Germinal center (tissue), 1 donor: ENCODE data around the gene NRSN1.

ENCODE experiments used
- DNase-seq: peaks from one replicate; pipeline ENCODE4 v3.0.0; 2012; ENCODE audit warnings: mixed read lengths, low spot score

Gene NRSN1

GRCh38 chr6:24125980-24126379 is at the start of gene NRSN1:
Gene NRSN1 (plus strand): TSS chr6:24126215. CDS start chr6:24134328, 8,113 bp downstream.
- DNase-seq, result peak; percentile 1

DNA sequence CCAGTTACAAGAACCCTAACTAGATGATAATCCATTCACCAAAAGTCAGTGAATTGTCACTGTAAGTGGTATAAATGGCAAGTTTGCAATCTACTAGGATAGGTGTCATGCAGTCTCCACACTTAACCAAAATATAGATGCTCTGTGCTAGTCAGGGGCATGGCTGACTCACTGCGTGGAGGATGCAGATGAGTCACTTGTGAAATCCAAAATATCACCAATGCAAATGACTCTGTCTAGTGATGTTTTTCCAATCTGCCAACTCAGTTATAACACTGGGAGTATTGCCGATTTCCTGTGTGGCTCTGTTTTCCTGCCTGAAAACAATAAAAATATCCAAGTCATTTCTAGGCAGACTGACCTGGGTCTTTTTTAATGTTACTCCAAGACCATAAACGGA is 47.8 kb upstream of the NRSN1 start:
- DNase-seq, result no peak

DNA sequence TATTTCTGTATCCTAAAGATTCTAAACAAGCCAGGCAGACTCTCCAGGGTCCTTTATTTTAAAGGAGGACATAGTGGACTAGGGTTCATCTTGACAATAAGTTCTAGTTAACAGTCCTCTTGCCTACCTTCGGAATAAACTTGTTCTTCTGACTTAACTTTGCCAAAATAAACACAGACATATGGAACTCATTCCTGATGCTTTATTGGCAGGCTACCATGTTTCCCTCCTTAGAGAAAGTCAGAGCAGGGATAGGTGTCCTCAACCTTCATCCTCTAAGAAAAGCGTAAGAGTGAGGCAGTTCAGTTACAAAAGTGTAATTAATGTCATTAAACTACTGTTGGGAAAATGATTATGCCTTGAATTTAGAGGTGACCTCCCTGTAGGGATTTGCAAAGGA is 46.9 kb upstream of the NRSN1 start:
- DNase-seq, result no peak

DNA sequence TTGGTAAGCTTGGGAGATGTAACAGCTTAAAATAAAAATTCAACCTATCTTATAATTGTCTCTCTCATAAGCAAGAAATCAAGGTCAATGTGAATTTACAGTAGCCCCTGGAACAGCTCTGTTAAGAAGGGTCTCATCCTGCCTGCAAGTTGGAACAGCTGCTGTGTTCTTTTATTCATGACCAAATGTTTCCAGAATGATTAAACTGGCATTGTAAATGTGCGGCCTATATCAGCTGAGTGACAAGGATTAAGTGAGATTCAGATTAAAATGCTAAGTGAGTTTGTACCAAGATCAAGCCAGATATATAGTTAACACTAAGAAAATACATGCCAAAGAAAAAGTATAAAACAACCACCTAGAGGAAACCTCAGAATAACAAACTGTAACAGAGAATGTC is 45.3 kb upstream of the NRSN1 start:
- DNase-seq, result no peak

DNA sequence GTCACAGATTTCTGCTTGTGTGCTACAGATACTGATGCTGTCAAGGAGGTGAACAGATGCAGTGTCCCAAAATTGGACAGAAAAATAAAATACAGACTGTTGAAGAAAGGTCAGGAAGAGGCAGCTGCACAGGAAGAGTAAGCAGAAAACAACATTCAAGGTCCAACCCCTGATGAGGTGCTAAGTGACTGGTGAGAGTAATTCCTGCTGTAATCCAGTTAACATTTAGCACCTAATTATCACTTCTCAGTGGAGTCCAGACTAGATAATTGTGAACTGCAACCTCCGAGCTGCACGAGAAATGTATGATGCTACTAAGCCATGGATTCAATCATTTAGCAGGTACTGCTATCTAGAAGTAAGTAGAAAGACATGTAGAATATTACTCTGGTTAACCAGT is 36.3 kb upstream of the NRSN1 start:
- DNase-seq, result no peak

- DNase-seq, result no peak
These were observed 33.6 kb upstream of the NRSN1 start for GRCh38 chr6:24092407-24092806.

GRCh38 chr6:24093381-24093780 is 32.6 kb upstream of the NRSN1 start:
- no peak for DNase-seq

- DNase-seq, result no peak
These were observed 26.8 kb upstream of the NRSN1 start for GRCh38 chr6:24099181-24099580.

DNA sequence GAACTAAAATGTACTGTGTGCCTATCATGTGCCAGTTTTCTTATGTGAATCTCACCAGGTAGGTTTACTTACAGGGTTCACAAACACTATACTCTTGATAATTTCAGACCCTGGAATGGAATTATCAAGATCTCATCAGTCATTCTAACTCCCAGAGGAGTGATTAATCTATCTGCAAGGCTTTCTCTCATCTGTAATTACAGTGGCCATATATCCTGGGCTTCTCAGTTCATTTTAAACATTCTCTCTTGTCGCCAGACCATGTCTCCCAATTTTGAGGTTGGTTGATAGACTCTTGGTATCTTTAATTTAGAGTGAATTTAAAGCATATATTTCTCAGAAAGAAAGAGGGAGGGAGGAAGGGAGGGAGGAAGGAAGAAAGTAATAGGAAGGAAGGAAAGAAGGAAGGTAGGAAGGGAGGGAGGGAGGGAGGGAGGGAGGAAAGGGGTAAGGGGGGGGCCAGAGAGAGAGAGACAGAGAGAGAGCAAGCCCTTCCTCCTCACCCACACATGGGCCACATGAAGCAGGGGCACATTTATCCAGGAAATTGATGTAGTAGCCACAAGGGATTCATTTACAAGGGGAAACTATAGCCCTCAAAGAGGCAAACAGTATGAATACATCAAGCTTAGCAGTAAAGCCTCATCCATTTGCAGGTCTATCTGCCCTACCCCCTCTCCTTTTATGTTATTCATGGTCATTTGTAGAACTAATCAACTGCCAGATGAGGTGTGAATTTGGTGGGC is 25.8 kb upstream of the NRSN1 start:
- DNase-seq, result no peak

DNA sequence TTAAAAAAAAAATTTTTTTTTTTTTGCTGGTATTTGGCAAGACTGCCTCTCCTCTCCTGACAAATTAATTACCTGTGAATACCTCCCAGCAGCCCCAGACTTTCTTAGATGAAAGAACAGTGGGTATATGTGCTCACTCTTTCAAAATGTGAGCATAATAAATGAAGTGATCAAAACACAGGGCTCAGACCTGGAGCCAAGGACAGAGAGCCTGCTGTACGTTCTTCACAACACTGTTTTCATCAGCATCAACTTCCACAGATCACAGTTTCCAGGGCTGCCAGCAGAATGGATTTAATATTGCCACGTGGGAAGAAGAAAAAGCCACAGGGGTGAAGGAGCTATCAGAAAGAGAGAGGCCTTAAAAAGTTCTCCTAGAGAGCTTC is 25.3 kb upstream of the NRSN1 start:
- no peak for DNase-seq

- DNase-seq, result no peak
These were observed 20.8 kb upstream of the NRSN1 start for GRCh38 chr6:24105191-24105590.

DNA sequence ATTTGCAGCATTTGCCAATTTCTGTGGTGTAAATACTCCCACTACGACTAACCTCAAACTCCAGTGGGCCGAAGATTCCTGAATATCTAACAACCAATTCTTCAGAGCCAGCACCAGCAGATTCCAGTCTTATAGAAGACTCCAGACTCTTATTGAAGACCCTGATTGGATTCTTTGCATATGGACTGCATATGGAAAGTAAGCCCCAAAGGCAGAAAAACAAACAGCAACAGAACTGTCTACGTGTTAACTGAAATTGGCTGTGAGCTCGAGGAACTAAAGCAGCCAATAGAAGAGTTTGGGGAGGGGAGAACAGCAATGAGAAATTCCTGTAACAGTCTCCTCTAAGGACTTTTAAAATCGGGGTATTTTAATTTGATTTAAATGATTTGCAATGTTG is 19.7 kb upstream of the NRSN1 start:
- no peak for DNase-seq

DNA sequence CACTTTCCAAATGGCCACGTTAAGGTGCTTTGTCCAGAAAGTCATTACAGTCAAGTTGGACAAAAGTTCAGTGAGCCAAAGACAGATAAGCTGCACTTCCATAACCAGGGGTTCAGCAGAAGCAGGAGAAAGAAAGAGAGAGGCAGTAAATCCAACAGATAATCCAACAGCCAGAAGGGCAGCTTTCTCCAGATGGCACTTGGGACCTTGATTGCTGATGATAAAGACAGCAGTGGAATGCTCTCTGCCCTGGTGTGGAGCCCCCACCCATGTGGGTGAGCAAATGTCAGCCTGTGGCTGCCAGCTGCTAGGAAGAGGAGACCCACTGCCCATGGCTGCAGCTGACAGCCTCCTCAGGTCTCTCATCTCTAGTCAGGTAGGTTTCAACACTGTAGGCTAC is 18.7 kb upstream of the NRSN1 start:
- no peak for DNase-seq

DNA sequence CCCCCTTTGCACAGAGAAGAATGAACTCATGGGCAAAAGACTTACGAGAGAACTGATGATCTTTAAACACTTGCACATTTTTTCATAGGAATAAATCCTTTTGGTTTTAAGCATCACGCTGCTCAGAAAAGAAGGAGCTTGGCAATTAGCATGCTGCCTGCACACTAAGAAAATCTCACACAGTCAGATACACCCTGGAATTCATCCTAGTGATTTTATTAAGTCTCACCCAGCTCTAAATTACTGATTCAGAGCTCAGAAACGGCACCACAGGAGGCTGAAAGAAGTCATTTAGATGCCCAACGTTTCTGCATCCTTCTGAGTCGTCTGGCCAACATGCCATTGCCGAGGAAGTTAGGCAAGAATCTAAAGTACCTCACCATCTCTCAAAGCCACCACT is 18.0 kb upstream of the NRSN1 start:
- no peak for DNase-seq

DNA sequence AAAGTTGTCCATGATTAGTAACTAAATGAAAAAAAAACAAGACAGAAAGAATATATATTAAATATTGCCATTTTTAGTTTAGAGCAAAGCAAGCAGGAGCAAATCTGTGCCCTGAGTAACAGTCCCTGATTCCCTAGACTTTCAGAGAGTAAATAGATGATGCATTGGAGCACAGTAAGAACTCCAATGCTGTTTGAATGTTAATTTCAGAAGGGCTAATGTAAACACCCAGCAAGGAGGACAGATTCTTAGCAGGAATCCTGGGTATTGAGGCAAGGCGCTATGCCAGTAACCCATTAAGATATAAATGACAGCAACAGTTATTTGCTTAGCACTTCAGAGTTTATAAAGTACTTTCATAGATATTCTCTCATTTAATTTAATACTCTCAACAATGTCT is 15.6 kb upstream of the NRSN1 start:
- no peak for DNase-seq

DNA sequence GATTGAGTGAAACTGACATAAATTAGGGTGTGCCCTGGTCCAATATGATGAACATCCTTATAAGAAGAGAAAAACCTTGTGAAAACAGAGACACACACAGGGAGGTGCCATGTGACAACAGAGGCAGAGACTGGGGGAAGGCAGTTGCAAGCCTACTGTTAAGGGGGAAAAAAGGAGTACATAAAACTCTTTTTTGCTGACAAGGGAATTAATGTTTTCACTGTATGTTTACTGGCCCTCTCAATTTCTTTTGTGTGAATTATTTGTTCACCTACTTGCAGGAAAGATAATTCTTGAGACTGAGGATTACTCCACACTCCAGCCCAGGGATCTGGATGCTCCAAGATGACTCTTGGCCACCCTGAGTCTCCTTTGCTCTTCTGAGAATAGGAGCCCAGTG is 12.1 kb upstream of the NRSN1 start:
- no peak for DNase-seq

DNA sequence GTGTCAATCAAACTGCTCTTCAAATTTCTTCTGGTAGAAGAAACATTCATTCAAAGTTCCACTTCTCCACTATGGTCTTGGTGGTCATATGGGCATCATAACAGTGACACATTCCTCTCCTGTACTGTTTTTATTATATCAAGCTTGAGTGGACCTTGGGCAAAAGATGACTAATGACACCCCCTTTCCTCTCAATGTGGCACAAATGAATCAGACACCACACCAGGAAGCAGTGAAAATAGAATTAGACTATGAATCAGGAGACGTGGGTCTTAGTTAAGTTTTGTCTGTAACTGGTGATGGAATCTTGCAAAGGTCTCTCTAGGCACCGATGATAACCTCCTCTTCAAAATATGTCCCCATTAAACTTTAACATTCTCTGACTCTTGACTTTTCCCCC is 9.0 kb upstream of the NRSN1 start:
- no peak for DNase-seq

DNA sequence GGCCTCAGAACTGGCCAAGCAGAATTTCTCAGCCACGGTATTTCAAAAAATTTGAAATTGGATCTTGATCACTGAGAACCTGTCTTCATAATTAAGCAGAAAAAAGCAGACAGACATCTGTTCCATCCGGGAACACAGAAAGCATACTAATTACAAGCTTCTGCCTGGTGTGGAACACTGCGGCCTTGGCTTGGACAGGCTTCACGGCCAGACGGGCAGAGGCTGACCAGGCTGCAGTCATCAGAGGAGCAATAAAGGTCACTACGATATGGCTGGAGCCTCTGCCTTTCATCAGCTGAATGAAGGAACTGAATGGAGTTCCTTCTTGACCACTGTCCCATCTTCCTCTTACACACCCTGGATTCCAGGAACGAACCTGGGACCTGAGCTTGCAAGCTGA is 3.9 kb upstream of the NRSN1 start:
- no peak for DNase-seq

GRCh38 chr6:24126586-24127192 is 674 bp downstream of the NRSN1 start:
- DNase-seq, result peak; percentile 19

- no peak for DNase-seq
These were observed 1.3 kb downstream of the NRSN1 start for GRCh38 chr6:24127316-24127715.

DNA sequence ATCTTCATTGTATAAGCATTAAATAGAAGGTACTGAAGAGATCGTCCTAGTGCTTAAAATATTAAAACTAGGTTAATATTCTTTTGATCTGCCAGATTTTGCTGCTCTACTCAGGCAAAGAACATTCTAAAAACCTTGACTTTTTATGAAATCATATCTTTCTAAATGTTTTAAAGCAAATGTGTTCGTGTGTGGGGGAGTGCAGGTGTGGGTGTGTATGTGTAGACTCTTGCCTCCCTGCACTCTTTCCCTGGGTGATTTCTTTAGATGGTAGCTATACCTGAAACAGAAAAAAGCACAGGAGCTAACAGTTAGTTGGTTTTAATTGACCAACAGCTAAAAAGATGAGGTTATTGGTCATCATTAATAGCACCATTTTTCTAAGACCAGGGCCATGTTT is 5.7 kb downstream of the NRSN1 start:
- DNase-seq, result no peak

- DNase-seq, result no peak
These were observed 13.1 kb downstream of the NRSN1 start for GRCh38 chr6:24139080-24139479.

DNA sequence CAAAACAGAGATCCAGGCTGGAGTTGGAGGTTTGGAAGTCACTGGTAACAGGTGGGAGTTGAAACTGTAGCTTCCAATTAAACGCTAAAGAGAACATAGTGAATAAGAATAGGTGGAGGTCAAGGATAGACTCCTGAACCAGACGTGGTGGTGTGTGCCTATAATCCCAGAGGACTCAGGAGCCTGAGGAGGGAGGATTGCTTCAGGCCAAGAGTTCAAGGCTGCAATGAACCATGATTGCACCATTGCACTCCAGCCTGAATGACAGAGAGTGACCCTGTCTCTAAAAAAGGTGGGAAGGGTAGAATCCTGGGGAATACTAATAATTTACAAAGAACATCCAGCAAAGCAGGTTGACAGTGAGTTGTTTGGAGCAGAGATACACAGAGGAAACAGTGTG is 13.6 kb downstream of the NRSN1 start:
- no peak for DNase-seq

DNA sequence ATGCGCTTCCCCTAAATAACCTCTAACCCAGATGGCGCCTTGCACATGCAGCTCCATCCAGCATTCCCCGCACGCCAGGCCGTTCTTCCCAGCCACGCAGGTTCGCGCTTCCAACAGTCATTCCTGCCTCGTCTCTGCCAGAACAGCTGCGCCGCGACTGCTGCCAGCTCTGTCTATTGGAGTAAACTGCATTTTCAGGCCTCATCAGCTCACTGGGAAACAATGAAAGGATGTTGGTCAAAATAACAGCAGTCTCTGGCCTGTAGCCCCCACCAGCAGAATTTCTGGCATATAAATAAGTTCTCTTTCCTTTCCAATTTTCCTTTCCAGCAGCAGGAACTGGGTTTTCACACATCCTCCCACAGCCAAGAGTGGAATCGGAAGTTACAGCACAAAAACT is 14.6 kb downstream of the NRSN1 start:
- no peak for DNase-seq
